GM12875 (cell line): ENCODE results near the gene DPH6.
"Not testable (repeated sequence)": the region's sequence is repeated elsewhere in the genome, so short reads cannot be mapped to it uniquely, and the experiment has no call there.

ENCODE experiments used
- H3K4me3 ChIP-seq: one replicate; pipeline ENCODE4 v1.5.1; 2011; ENCODE audit warnings: low read depth, low read length, control low read depth
- TF ChIP-seq, protein P1 (sequence below): IDR thresholded peaks from 2 replicates; pipeline ENCODE4 v1.5.1; 2011; ENCODE audit warnings: low read depth, mild to moderate bottlenecking, control low read depth, inconsistent platforms, low read length, moderate library complexity, borderline replicate concordance; ENCODE audit not compliant: insufficient read depth

Gene DPH6

GRCh38 chr15:35427496-35427895, 118.5 kb downstream of the DPH6 start:
- TF ChIP-seq, protein P1, sequence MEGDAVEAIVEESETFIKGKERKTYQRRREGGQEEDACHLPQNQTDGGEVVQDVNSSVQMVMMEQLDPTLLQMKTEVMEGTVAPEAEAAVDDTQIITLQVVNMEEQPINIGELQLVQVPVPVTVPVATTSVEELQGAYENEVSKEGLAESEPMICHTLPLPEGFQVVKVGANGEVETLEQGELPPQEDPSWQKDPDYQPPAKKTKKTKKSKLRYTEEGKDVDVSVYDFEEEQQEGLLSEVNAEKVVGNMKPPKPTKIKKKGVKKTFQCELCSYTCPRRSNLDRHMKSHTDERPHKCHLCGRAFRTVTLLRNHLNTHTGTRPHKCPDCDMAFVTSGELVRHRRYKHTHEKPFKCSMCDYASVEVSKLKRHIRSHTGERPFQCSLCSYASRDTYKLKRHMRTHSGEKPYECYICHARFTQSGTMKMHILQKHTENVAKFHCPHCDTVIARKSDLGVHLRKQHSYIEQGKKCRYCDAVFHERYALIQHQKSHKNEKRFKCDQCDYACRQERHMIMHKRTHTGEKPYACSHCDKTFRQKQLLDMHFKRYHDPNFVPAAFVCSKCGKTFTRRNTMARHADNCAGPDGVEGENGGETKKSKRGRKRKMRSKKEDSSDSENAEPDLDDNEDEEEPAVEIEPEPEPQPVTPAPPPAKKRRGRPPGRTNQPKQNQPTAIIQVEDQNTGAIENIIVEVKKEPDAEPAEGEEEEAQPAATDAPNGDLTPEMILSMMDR: no peak
- no peak overlapping the region for H3K4me3 ChIP-seq

DNA sequence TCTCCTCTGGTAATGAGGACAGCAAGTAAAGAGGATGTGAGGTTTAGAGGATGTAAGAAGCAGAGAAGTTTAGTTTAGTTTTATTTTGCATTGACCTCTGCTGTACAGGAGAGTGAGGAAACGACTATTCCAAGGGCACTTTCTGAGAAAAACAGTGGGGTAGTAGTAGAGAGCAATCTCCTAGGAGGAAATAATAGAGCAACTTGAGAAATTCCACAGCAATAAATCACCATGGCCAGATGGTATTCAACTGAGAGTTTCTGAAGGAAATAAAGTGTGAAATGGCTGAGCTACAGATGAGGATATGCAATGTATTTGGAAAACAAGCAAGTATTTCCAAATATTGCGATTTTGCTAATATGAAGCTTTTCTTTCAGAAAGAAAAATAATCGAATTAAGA, 118.9 kb downstream of the DPH6 start:
- TF ChIP-seq, protein P1: no peak

DNA sequence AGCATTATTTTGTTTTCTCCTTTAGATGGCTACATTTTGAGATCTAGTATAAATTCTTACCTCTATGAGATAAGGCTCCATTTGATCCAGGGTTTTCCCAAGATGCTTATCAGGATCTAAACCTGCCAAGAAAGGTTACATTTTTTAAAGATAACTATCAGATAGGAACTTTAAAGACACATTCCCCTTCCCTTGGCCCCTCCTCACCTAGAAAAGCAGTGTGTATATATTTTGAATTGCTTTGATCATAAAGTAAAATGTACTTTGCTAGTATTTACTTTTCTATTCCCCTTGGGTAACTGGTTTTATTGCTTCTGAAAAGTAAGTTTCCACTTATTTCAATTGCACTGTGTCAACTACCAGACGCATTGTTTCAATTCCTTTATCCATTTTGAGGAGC, 135.2 kb downstream of the DPH6 start:
- no peak overlapping the region for H3K4me3 ChIP-seq
- TF ChIP-seq, protein P1: no peak

More for the DNA sequence above, 118.9 kb downstream of the DPH6 start:
- H3K4me3 ChIP-seq: no peak overlapping the region

GRCh38 chr15:35399901-35400300, 146.1 kb downstream of the DPH6 start:
- H3K4me3 ChIP-seq: no peak overlapping the region
- TF ChIP-seq, protein P1: no peak

DNA sequence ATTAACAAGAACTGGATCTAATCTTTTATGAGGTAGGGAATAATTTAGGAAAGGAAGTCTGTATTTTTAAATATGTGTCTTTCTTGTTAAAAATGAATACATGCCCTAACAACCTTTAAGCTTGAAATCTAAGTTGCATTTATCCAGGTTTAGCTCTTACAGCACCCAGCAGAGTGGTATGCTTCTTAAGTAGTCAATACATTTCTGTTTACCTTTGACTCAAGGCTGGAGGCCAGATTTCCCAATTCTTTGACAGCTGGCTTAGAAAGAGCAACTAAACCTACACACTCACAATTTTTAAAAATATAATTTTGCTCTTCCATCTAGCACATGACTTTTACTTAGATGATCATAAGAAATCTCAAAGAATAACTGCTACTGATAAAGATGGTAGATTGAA, 148.9 kb downstream of the DPH6 start:
- no peak overlapping the region for H3K4me3 ChIP-seq
- TF ChIP-seq, protein P1: no peak

DNA sequence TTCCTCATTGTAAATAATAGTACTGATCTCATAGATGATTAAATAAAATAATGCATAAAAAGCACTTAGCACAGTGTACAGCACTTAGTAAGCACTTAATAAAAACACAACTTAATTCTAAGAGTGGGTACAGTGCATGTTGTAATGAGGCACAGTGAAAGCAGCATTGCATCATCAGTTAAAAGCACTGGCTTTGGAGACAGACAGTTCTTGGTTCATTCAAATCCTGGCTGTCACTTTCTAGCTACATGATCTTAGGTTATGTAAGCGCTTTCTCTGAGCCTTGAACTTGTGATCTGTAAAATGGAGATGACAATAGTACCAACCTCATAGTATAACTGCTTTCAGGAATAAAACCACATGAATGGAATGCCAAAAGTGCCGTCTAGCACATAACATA, 151.5 kb downstream of the DPH6 start:
- TF ChIP-seq, protein P1: no peak
- no peak overlapping the region for H3K4me3 ChIP-seq

GRCh38 chr15:35393398-35393797, 152.6 kb downstream of the DPH6 start:
- no peak overlapping the region for H3K4me3 ChIP-seq
- TF ChIP-seq, protein P1: no peak

DNA sequence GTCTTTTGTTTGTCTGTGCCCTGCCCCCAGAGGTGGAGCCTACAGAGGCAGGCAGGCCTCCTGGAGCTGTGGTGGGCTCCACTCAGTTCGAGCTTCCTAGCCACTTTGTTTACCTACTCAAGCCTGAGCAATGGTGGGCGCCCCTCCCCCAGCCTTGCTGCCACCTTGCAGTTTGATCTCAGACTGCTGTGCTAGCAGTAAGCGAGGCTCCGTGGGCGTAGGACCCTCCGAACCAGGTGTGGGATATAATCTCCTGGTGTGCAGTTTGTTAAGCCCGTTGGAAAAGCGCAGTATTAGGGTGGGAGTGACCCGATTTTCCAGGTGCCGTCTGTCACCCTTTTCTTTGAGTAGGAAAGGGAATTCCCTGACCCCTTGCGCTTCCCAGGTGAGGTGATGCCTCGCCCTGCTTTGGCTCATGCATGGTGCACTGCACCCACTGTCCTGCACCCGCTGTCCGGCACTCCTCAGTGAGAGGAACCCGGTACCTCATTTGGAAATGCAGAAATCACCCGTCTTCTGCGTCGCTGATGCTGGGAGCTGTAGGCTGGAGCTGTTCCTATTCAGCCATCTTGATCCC, 154.5 kb downstream of the DPH6 start:
- H3K4me3 ChIP-seq: not testable (repeated sequence)
